IPS-18c (cell line): ENCODE data around the gene CDC42BPA.
"Not testable (repeated sequence)": the region's sequence is repeated elsewhere in the genome, so short reads cannot be mapped to it uniquely, and the experiment has no call there.

Experiments used
- H3K4me3 ChIP-seq: 2 replicates; pipeline ENCODE4 v1.7.0; 2013; ENCODE audit warnings: low read depth, mild to moderate bottlenecking, low read length, moderate library complexity; ENCODE audit not compliant: insufficient read depth
- H3K9me3 ChIP-seq: one replicate; pipeline ENCODE4 v1.6.1; 2013; ENCODE audit warnings: mild to moderate bottlenecking, low read length, moderate library complexity; ENCODE audit not compliant: control insufficient read depth, insufficient read depth

The CDC42BPA gene

DNA sequence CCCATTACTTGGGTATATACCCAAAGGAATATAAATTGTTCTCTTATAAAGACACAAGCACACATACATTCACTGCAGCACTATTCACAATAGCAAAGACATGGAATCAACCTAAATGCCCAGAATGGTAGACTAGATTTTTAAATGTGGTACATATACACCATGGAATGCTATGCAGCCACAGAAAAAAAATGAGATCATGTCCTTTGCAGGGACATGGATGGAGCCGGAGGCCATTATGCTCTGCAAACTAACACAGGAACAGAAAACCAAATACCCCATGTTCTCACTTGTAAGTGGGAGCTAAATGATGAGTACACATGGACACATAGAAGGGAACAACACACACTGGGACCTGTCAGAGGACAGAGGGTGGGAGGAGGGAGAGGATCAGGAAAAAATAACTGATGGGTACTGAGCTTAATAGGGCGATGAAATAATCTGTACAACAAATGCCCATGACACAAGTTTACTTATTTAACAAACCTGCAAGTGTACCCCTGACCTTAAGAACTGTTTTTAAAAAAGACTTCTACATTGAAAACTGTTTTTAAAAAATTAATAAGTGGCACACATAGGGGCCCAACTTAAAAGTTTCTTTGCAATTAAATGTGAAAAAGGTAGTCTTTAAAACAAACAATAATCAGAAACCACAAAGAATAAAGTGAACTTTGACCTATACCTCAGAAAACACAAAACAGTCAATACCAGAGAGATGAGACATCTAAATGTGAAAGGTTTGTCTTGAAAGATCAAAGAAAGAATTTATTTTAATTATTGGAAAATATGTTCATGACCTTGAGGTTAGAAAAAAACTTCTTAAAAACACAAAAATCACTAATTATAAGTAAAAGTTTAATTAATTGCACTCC, 75.2 kb downstream of the CDC42BPA start:
- Histone ChIP-seq H3K4me3 (no peak overlapping the region), H3K9me3 (no peaks in the 10 kb centered on the region)

DNA sequence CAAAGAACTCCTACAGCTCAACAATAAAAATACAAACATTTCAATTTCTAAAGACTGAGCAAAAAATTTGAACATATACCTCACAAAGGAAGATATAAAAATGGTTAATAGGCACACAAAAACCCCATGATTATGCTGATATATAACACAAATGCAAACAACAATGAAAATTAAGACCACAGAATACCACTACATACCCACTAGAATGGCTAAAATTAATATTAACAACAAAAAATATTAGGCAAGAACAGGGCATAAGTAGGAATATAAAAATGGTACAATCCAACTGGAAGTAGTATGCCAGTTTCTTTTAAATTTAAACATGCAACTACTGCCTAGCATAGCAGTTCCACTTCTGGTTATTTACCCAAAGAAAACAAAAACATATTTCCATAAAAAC, 77.3 kb downstream of the CDC42BPA start:
- Histone ChIP-seq H3K4me3 (no peak overlapping the region), H3K9me3 (no peaks in the 10 kb centered on the region)

DNA sequence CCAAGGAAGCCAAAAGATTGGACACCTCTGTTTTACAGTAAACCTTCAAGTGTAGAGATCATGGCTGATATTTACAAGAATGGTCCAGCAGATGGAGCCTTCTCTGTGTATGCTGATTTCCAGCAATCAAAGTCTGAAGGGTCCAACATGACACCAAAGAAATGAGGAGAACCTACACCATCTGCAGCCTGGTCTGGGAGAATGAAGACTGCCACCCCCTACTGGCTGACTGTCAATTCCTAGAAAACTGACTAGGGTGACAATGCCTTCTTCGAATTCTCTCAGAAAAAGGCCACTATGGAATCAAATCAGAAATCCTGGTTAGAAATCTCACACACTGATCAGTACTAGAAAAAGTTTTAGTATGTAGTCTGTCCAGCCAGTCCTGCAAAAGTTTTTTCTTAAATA, 83.3 kb downstream of the CDC42BPA start:
- Histone ChIP-seq H3K9me3 (no peaks in the 10 kb centered on the region), H3K4me3 (no peak overlapping the region)

DNA sequence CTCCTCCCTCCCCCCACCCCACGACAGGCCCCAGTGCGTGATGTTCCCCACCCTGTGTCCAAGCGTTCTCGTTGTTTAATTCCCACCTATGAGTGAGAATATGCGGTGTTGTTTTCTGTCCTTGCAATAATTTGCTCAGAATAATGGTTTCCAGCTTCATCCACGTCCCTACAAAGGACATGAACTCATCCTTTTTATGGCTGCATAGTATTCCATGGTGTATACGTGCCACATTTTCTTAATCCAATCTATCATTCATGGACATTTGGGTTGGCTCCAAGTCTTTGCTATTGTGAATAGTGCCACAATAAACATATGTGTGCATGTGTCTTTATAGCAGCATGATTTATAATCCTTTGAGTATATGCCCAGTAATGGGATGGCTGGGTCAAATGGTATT, 87.2 kb downstream of the CDC42BPA start:
- H3K9me3 ChIP-seq, H3K4me3 ChIP-seq: not testable (repeated sequence)

DNA sequence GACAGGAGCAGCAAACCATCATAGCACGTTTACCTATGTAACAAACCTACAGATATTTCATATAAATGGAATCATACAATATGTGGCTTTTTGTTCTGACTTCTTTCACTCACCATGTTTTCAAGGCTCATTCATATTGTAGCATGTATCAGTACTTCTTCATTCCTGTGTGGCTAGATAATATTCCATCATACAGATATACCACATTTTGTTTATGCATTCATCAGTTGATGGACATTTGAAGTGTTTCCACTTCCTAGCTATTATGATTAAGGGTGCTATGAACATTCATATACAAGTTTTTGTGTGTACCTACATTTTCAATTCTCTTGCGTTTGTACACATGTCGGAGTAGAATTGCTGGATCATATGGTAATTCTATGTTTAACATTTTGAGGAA, 90.1 kb downstream of the CDC42BPA start:
- no peaks in the 10 kb centered on the region for H3K9me3 ChIP-seq
- H3K4me3 ChIP-seq: no peak overlapping the region

DNA sequence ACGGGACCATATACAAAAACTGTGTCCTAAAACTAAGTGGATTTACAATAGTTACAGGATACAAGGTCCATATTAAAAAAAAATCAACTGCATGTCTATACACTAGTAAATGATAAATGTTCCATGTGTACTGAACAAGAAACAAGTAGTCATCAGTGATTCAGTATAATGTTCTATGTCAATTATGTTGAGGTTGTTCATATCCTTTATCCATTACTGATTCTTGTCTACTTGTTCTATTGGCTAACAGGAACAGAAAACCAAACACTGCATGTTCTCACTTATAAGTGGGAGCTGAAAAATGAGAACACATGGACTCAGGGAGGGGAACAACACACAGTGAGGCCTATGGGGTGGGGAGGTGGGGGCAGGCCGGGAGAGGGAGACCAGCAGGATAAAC, 90.5 kb downstream of the CDC42BPA start:
- H3K4me3 ChIP-seq: no peak overlapping the region
- H3K9me3 ChIP-seq: no peaks in the 10 kb centered on the region

DNA sequence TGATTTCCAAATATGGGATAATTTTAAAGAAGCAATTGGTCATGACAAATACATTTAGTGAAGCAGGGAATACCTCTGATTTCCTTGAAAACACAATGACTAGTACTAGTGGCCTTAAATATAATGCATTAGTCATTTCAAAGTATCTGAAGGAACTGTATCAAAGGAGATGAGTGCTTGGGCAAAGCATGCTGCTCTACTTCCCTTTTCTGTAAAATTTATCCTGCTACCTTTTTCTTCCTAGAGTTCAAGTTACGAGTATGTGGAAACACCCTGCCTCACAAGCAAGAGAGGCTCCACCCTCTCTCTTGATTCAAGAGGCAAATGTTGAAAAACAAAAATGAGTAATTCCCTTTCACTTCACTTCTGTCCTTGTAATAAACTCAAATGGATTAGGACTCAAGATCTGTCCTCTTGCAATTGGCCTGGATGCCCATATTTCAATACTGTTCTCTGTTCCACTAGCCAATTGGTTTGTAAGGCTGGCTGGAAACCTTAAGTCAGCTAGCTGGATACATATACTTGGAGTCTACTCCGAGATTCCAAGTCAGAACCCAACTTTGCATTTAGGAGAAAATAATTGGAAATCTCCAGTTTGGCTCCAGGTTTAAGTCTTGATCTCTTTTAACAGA, 92.5 kb downstream of the CDC42BPA start:
- H3K9me3 ChIP-seq: no peaks in the 10 kb centered on the region
- no peak overlapping the region for H3K4me3 ChIP-seq

DNA sequence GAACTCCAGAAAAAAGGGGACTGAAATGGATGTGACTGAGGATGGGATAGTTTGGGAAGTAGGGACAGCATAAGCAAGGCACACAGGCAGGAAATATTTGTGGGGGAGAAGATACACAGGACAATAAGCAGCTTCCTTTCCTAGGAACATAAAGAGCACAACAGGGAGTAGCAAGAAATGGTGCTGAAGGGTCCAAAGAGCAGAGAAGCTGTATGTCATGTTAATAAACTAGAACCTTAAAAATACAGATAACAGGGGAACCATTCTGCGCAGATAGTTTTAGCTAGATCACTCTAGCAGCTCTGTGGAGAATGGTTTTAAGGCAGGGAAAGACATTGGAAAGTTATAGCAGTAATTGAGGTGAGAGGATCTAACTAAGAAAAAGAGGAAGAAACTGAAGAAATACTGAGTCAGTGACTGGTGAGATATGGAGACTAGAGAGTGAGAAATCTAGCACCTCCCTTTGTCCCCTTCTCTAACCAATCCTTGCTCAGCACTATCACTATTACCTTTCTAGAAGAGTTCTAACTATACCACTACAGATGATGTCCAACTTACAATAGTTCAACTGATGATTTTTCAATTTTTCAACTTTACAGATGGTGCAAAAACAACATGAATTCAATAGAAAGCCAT, 95.0 kb downstream of the CDC42BPA start:
- no peak overlapping the region for H3K4me3 ChIP-seq
- H3K9me3 ChIP-seq: no peaks in the 10 kb centered on the region

DNA sequence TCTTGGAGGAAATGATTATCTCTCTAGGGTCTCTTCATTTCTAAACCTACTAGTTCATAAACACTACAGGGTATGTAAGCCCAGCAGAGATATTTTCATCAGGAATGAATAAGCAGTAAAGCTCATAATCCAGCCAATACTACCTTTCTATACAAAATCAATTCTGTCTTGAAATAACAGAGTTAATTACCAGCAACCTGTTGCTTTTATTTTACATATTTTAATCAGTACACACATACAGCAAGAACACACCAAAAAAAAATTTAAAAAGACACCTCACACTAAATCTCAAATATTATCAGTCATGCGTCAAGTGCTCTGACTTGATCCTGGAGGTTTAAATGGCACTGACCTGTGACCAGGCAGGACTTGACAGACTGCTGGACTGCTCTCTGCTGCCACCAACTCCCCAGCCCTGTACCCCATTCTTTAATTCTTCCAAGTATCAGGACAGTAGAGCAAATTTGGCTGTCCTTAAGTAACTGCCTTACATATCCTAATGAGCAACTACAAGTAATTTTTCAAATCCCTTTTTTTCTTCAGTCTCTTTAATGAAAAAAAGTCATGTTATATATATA, 98.5 kb downstream of the CDC42BPA start:
- no peaks in the 10 kb centered on the region for H3K9me3 ChIP-seq
- no peak overlapping the region for H3K4me3 ChIP-seq

DNA sequence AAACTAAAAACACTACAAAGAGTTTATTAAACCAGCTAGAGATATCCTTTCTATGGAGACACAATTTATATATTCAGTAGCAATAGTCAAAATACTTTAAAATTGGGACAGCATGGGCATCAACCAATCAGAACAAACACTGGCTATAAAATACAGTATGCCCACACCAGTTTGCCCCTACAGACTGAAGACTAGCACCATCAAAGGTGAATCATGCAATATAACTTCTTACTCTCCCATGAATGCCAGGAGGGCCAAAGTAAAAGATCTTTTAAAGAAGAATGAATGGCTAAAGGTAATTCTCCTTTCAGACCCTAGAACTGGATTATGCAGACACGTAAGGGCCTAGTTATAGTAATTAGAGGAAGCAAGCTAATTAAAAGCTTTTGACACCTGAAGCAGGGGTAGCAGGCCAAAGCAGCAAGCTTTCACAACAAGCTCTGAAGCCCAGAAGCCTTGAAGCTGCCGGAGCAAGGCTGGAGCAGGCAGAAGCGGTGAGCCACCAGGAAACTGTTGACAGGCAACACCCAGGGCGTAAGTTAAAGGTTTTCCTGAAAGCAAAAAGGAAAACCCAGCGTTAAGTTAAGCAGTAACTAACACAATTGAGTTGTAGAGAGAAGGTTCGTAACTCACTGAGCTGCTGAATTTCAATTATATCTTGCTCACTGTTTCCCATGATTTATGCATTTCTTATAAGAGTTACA, 99.3 kb downstream of the CDC42BPA start:
- Histone ChIP-seq H3K4me3 (no peak overlapping the region), H3K9me3 (no peaks in the 10 kb centered on the region)

DNA sequence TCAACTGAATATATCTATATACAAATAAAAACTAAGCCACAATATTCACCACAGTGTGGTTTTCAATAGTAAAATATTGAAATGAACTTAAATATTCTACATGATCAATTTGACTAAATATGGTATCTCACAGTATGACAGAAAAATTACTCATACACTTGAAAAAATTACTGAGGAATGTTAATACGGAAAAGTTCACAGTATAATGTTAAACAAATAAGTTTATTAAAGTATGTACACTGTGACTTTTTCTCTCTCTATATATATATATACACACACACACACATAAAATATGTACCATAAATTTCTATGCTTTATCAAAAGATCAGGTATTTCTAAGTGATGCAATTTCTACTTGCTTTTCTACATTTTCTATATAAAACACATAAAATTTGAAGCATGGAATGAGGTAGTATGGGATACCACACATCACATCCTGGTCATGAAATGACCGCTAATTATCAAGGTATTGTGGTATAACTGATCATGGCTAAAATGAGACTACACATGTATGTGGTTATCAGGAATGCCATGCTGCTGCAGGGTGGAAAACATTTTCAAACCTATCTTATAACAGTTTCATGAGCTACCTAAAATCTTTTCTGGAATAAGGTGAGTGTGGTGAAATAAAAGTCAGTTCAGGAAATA, 102.3 kb downstream of the CDC42BPA start:
- Histone ChIP-seq H3K4me3 (no peak overlapping the region), H3K9me3 (no peaks in the 10 kb centered on the region)

DNA sequence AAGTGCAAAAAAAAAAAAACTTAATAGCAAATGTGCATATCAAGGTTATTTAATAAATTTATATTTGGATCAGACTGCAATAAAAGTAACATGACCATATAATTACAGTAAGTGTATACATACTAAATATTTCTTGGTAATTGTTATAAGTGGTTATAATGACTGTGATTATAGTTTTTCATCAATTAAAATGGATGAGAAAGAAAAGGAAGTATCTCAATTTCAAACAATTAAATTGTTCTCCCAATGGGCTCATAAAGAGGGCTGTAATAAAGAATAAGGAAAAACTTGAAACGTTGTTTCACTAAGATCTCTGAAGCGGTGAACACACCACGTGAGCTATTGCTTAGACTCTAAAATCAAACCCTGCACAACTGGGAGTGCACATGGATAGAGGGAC, 104.1 kb downstream of the CDC42BPA start:
- H3K9me3 ChIP-seq: no peaks in the 10 kb centered on the region
- H3K4me3 ChIP-seq: no peak overlapping the region

DNA sequence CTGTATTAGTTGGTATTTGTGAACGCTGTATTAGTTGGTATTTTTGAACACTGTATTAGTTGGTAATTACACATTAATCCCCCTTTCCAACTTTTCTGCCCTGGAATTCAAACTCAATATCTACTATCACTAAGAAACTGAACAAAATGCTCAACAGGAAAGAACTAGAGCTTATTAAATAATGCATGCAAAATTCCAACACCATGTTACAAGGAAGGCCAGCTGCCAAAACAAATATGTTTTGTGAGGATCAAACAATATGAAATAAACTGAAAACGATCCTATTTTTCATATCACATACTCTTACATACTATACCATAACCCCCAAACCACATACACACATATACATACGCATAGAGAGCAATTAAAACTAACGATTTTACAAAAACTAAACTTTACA, 104.9 kb downstream of the CDC42BPA start:
- Histone ChIP-seq H3K9me3 (no peaks in the 10 kb centered on the region), H3K4me3 (no peak overlapping the region)

DNA sequence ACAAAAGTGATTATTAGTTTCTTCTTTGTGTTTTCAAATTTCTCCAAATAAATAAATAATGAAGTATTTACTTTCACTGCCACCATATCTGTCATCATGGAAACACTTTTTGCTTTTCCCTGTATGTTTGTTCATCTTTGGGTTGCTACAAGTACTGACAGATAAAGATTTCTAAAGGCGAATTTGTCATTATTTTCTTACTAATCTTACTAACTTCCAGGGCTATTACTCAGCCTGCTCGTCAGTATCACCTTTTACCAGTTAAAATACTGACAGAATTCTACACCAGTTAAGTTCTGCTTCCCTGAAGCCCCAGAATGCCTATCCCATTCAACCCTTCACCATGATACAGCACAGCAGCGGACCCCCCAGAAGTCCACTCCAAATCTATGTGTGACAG, 106.1 kb downstream of the CDC42BPA start:
- Histone ChIP-seq H3K4me3 (no peak overlapping the region), H3K9me3 (no peaks in the 10 kb centered on the region)

DNA sequence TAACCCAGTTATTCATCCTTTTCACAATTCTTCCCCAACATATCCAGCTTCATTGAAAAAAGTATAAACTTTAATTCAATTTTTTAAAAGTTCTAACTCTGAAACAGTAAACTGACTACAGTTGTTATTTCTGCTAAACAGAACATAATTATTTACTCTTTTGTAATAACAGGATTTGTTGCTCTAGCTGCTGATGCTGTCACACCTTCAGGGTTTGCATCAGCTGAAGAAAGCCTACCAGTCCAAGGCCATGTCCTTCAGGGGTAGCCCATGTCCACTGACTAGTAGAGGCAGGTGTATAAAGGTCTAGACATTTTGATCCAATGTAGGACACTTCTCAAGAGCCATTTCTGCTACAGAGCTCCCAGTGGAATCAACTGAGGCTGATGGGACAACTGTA, 107.7 kb downstream of the CDC42BPA start:
- Histone ChIP-seq H3K4me3 (no peak overlapping the region), H3K9me3 (no peaks in the 10 kb centered on the region)

DNA sequence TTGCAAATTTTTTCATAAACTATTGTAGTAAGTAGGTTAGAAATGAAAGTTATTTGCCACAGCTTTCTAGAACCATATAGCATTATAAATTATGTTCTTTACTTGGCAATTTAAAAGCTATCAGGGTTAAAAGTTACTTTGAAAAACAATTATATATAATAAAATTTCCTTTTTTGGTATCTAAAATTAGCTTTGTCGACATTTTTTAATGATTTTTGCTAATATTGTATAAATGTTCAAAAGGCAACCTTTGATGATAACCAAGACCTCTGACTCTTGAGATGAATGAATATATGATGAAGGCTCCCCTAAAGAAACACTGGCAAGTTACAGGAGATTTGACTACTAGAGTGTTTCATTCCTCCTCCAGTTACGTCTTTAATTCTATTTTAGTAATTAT, 121.2 kb downstream of the CDC42BPA start:
- Histone ChIP-seq H3K4me3 (no peak overlapping the region), H3K9me3 (no peaks in the 10 kb centered on the region)

DNA sequence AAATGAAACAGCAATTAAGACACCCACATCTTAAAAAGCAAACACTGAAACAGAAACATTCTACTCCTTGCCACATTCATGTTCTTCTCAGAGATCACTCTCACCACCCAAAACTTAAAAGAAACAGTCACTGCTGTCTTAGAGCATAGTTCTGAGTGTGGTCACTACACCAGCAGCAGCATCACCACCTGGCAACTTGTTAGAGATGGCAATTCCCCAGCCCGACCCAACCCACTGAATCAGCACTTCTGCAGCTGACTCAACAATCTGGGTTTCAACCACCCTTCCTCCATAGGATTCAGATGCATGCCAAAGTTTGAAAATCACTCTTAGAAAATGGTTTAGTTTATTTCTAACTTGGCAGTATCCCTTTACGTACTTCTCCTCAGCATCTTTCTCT, 126.1 kb downstream of the CDC42BPA start:
- H3K9me3 ChIP-seq: no peaks in the 10 kb centered on the region
- no peak overlapping the region for H3K4me3 ChIP-seq
